GM12874 (cell line): Measurements from ENCODE around the gene DCLK1.

ENCODE experiments used
- CTCF ChIP-seq: IDR thresholded peaks from 2 replicates; pipeline ENCODE4 v1.5.1; 2011; ENCODE audit warnings: low read depth, mild to moderate bottlenecking, control low read depth, low read length, moderate library complexity; ENCODE audit not compliant: insufficient read depth

The DCLK1 gene

GRCh38 chr13:36059321-36059720, 71.9 kb downstream of the DCLK1 start:
- no peak for TF ChIP-seq CTCF

GRCh38 chr13:36058116-36058515, 73.1 kb downstream of the DCLK1 start:
- no peak for TF ChIP-seq CTCF

GRCh38 chr13:36057547-36057946, 73.6 kb downstream of the DCLK1 start:
- TF ChIP-seq CTCF, result no peak

GRCh38 chr13:36057041-36057440, 74.1 kb downstream of the DCLK1 start:
- no peak for TF ChIP-seq CTCF

GRCh38 chr13:36055366-36055765, 75.8 kb downstream of the DCLK1 start:
- TF ChIP-seq CTCF, result no peak

GRCh38 chr13:36054041-36054440, 77.1 kb downstream of the DCLK1 start:
- no peak for TF ChIP-seq CTCF

GRCh38 chr13:36051082-36051481, 80.1 kb downstream of the DCLK1 start:
- no peak for TF ChIP-seq CTCF

GRCh38 chr13:36046672-36047071, 84.5 kb downstream of the DCLK1 start:
- TF ChIP-seq CTCF, result no peak
